ENCODE data around the gene ANKRD9.

The ANKRD9 gene

GRCh38 chr14:102510616-102511520 is 1.3 kb upstream of the ANKRD9 start:
- no peak for DNase-seq

GRCh38 chr14:102508774-102509745 is 516 bp downstream of the ANKRD9 start:
- DNase-seq: peak in 1 of 2 experiments; percentile 24

GRCh38 chr14:102508410-102508773 is 1.2 kb downstream of the ANKRD9 start:
- DNase-seq: no peak

GRCh38 chr14:102507857-102508312 is 1.7 kb downstream of the ANKRD9 start:
- DNase-seq: no peak

- no peak for DNase-seq
Measured at GRCh38 chr14:102507081-102507856, 2.3 kb downstream of the ANKRD9 start.

- DNase-seq: no peak
Measured at GRCh38 chr14:102506626-102506925, 3.0 kb downstream of the ANKRD9 start.

GRCh38 chr14:102505775-102506625 is 3.6 kb downstream of the ANKRD9 start:
- DNase-seq: no peak

- no peak for DNase-seq
Measured at GRCh38 chr14:102505000-102505619, 4.5 kb downstream of the ANKRD9 start.

- no peak for DNase-seq
Measured at GRCh38 chr14:102504328-102504999, 5.1 kb downstream of the ANKRD9 start.

GRCh38 chr14:102503641-102504327 is 5.8 kb downstream of the ANKRD9 start:
- DNase-seq: no peak

- DNase-seq: no peak
Measured at GRCh38 chr14:102502571-102502970, 7.0 kb downstream of the ANKRD9 start.

GRCh38 chr14:102501751-102502315 is 7.7 kb downstream of the ANKRD9 start:
- no peak for DNase-seq

- no peak for DNase-seq
Measured at GRCh38 chr14:102500713-102501112, 8.9 kb downstream of the ANKRD9 start.

GRCh38 chr14:102500158-102500662 is 9.4 kb downstream of the ANKRD9 start:
- DNase-seq: no peak

GRCh38 chr14:102499401-102500157 is 10.0 kb downstream of the ANKRD9 start:
- no peak for DNase-seq

GRCh38 chr14:102498678-102499265 is 10.8 kb downstream of the ANKRD9 start:
- DNase-seq: no peak

GRCh38 chr14:102497998-102498677 is 11.4 kb downstream of the ANKRD9 start:
- DNase-seq: no peak
